GM18511 (cell line): ENCODE measurements around the gene COL20A1.
"Not testable (repeated sequence)": the region's sequence is repeated elsewhere in the genome, so short reads cannot be mapped to it uniquely, and the experiment has no call there.

Experiments used
- ATAC-seq: cut with Tn5 transposase; IDR thresholded peaks from one replicate; pipeline ENCODE4 v1.9.1; 2021; ENCODE audit warnings: mild to moderate bottlenecking, moderate library complexity; ENCODE audit not compliant: unreplicated experiment

COL20A1 gene

DNA sequence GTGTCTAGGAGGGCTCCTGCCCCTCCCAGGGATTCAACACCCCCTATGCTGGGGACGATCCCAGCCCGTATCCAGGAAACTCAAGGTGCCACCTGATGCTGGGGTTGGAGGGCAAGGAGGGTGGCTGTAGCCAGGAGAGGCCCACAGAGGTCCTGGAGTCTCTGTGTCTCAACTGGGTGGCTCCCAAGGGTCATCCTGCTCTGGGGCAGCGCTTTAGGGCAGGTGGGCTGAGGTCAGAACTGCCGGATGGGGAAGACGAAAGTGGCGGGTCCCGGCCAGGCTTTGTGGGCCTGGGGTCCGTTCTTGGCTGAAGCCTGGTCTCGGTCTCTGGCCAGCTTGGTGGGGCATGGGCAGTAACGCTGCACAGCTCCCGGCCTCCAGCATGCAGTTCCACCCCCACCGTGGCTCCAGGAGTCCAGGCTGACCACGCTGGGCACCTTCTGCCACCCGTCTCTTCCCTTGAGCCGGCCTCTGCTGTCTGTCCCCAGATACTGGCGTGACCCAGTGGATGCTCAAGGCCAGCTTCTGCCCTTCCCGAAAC is 2.8 kb upstream of the COL20A1 start:
- ATAC-seq: no peak

DNA sequence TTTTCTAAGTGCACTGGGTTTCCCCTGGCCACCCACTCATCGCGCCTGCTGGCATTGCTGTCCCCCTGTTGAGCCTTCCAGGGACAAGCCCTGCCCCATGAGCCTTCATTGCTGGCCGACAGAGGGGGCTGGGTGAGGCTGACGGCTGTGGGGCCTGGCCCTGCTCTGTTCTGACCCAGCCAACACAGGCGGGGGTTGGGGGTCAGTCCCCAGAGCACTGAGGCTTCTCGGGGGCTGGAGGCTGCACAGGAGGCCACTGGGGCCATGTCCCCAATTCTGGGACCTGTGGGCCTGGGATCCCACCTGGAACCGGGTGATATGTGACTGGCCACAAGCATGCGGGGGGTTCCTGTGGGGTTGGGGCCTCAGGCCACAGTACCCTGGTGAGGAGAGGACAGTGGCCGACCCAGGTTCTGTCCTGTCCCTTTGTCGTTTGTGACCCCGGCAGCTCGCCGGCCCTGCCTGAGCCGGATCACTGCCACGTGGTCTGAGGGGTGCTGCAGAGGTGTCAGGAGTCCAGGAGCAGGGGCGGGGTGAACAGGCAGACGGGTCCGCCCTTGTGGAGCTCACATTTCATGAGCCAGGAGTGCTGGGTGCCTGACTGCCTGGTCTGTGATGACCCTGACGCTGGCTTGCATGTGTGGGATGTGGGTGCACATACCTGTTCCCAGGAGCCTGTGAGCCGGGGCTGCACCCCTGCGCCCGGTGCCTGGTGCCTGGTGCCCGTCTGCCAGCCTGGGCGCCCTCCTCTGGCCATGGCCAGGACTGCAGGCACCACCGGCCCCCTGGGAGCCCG is 2.1 kb upstream of the COL20A1 start:
- no peak for ATAC-seq

DNA sequence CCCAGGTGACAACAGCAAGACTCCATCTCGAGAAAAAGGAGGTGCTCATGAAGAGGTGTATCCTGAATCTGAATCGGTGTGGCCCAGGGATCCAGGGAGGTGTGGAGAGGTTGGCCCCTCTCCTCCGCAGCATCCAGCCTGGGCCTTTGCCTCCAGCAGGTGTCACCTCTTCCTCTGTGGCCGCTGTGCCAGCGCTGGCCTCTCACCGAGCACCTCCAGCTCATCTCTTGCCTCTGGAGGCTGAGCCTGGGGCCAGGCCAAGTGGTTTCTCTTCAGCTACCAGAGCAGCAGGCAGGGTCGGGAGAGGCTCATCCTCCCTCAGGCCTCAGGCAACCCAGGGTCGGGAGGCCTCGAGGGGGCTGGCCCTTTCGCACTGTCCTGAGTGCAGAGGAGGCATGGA is 1.2 kb upstream of the COL20A1 start:
- ATAC-seq: no peak

DNA sequence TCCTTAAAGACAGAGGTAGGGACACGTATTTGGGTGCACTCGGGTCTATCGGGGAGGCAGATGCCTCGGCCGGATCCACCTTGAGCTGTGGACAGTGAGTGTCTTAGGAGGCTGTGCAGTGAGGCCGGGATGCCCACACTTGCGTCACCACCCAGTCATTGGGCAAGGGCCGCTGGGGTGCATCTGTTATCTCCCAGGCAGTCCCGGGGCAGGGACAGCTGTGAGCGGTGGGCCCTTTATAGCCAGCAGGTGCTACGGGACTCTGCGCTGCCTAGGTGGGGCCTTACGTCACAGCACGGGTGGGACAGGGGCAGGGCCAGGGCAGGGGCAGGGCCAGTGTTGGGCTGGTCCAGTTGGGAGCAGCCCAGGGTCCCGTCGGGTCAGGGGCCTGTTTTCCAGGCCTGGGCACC is 689 bp upstream of the COL20A1 start:
- ATAC-seq: no peak

DNA sequence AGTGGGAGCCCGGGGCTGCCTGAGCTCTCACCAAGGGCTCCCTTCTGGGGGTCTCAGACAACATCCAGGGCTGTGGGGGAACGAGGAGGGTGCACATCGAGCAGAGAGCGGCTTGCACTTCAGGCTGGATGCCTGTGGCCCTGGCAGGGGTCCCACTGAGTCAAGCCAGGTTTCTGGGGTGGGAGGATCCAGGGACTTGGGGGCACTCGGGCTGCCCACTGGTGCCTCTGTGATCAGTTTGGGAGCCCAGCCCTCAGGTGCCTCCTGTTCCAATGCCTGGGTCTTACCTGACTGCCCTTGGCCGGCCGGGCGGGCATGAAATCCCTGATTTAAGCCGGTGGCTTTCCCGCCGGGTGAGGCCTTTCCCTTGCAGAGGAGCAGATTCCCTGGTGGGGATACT is 470 bp downstream of the COL20A1 start:
- ATAC-seq: no peak

DNA sequence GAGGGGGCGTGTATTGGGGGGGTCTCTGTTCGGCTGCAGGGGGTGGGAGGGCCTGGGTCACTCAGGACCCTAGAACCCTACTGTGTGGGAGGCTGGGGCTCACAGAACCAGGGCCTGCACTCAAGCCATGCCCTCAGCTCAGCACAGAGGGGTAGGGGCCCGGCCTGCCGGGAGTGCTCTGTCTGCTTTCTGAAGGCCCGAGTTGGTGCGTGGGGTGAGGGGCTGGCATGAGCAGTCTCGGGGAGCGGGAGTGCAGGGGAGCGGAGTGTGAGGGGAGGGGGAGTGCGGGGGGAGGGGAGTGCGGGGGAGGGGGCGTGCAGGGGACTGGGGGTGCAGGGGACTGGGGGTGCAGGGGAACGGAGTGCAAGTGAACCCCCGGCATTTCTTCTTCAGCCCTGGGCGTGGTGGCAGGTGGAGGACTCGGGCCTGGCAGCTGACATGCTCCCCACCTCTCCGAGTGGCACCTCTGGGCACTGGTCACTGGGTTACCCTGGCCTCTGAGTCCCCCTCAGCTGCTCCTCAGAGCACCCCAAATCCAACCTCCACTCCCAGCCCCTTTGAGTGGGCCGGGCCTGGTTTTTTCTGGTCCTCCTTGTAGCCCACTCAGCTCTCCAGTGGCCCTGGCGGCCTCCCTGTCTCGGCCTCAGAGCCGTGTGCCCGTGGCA is 1.0 kb downstream of the COL20A1 start:
- no peak for ATAC-seq

DNA sequence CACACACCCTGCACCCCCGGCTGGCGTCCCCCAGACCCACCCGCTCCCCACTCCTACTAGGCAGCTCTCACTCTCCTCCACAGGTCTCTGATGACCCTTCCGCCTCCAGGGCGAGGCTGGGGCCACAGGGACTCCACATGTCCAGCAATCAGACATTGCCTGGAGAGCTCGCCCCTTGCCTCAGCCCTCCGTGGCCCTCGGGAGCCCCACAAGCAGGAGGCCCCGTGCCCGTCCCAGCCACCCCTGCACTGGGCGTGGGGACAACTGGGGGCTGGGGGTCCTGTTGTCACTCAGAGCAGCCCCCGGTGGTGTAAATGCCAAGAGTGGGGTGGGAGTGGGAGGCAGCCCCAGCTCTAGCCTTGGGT is 1.5 kb downstream of the COL20A1 start:
- no peak for ATAC-seq

DNA sequence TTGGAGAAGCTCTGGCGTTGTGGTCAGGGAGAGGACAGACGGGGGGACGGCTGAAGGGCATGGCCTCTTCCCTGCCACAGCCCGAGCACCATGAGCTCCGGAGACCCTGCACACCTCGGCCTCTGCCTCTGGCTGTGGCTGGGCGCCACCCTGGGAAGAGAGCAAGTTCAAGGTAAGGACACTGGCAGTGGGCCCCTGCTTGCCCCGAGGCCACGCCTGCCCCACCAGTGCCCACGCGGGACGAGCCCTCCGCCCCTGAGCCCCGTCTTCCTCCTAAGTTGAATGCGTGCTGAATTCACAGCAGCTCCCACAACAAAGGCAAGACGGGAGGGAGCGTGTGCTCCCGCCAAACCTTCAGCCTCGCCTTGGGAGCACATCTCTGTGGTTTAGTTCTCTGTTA is 2.0 kb downstream of the COL20A1 start:
- ATAC-seq: no peak

DNA sequence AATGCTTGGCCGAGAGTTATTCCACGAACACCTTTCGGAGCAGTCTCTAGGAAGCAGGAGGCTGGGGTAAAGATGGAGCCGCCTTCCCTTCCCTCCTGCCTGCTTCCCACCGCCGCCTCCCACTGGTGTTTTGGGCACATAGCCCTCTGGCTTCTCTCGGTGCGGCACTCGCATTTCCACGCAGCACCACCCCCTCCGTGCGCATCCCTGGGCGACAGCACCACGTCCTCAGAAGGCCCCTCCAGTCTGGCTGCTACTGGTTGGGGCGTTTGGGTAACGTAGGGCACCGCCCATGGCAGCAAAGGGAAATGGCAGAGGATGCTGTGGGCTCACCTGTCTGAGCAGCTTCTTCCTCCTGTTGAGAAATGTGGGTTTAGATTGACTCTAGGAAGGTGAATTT is 2.4 kb downstream of the COL20A1 start:
- no peak for ATAC-seq

DNA sequence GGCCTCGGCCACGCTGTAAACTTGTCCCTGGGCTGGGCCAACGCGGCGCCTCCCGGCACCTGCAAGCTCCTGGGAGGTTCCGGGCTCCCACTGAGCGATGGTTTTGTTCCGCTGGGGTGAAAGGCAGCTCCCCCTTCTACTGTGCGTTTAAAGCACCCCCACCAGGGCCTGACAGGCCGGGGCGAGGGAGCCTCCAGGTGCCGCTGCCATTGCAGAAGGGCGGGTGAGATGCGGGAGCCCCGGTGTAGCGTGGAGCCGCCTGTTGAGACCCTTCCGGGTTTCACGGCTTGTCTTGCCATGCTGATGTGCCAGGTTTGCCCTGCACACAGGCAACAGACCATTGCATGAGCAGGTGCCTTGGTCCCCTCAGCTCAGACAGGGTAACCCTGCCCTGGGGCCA is 2.9 kb downstream of the COL20A1 start:
- no peak for ATAC-seq

DNA sequence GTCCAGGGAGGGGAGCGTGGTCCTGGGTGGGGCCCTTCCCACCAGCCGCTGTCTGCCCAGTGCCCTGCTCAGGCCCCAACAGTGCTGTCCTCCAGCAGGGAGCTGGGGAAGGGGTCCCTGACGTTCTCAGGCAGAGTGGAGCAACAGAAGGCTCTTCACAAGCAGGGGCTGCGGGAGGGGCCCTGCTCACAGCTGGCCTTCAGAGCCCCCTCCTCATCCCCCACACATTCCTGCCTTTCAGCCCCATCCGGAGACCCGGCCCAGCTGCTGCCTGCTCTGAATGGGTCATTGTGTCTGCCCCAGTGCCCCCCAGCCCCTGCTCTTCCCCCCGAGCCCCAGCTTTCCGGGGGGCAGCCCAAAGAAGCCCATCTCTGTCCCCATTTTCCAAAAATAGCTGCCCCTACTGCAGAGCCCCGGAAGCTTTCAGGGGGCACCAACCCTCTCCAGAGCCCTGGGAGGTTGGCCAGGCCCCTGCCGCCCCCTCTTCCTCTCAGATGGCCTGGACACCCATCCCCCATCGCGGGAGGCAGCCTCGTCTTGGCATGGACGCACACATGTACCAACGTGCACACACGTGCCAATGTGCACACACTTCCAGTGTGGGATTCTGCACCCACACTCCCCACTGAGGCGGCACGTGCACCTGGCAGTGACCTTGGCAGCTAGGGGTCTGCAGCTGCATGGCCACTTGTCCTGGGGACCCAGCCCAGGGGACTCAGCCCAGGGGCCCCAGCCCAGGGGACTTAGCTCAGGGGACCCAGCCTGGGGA is 3.7 kb downstream of the COL20A1 start:
- no peak for ATAC-seq

DNA sequence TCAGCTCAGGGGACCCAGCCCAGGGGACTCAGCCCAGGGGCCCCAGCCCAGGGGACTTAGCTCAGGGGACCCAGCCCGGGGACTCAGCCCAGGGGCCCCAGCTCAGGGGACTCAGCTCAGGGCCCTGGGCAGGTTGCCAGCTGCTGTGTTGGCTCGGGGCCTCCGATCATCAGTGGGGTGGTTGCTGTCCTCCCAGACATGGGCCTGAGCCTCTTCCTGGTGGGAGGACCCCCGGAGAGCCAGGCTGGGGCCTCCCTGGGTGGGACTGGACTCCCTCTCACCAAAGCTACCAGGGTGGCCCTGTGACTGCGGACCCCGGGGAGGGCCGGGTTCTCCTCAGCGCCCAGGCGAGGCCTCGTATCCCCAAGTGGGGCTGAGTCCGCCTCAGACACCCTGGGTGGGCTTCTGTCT is 4.4 kb downstream of the COL20A1 start:
- no peak for ATAC-seq

DNA sequence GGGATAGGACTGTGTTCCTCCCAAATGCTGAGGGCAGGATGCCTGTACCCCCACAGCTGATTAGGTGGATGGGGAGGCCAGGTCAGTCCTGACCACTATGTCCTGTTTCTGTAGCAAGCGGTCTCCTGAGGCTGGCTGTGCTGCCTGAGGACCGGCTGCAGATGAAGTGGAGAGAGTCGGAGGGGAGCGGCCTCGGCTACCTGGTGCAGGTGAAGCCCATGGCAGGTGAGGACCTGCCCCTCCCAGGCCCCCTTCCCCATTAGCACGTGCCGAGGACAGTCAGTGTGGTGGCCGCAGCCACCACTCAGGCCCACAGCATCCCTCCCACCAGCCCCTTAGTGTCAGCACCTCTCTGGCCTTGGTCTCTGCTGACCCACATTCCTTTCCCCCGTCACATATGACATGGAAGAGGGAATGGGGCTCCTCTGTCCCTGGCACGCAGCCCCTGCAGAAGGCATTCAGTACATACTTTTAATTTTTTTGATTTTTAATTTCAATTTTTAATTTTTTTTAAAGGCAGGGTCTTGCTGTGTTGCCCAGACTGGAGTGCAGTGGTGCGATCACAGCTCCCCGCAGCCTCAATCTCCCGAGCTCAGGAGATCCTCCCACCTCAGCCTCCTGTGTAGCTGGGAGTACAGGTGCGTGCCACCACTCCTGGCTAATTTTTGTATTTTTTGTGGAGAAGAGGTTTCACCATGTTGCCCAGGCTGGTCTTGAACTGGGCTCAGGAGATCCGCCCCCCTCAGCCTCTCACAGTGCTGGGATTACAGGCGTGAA is 5.0 kb downstream of the COL20A1 start:
- no peak for ATAC-seq

DNA sequence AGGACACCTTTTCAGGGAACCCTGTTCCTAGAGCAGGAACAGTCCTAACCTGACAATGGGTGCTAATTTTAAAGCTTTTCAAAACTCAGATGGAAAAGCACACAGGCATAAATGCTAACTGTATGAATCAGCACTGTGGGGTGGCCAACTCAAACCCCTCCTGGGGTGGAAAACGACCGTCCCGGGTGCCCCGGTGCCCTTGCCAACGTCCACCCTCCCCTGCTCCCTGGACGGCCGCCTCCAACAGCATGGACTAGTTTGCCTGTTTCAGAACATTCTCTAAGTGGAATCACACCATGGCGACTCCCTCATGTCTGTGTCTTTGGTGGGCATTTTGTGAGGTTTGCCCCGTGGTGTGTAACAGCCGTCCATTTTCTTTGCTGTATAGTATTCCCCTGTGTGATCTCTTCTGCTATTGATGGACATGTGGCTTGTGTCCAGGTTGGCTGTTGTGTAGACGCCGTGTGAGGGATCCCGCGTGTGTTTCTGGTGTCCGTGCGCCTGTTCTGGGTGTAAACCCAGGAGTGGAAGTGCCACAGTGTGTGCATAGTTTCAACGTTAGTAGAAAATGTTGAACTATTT is 5.8 kb downstream of the COL20A1 start:
- no peak for ATAC-seq

DNA sequence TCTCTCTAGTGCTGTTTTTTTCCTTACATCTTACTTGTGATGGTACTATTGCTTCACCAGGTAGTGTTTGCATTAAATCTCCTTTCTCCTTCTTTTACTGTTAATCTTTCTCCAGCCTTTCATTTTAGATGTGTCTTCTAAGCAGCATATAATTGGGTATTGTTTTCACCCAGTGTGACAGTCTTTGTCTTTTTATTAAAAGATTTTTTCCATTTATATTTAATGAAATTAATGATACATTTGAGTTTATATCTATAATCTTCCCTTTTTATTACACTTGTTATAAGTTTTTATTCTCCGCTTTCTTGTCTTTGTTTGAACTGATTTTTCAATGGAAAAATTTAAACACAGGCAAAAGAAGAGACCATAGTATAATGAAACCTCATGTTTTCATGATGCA is 8.7 kb downstream of the COL20A1 start:
- no peak for ATAC-seq

DNA sequence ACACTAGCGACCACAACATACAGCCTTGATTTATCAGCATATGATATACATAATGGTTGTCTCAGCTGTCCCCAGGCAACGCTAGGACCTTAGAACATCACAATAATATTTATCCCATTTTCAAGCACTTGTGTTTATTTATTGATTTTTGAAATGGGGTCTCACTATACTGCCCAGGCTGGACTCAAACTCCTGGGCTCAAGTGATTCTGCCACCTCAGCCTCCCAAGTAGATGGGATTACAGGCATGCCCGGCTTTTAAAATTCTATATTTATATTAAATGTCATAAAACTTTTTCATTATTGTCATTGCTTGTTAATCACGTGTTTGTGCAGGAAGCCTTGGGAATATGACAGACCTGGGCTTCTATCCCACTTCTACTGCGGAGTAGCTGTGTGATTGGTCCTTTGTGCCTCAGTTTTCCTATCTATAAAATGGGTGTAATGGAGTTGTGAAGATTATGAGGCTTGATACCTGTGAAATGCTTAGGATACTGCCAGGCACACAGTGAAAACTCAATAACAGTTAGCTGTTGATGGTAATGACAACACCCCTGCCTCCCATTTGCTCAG is 10.2 kb downstream of the COL20A1 start:
- ATAC-seq: no peak

DNA sequence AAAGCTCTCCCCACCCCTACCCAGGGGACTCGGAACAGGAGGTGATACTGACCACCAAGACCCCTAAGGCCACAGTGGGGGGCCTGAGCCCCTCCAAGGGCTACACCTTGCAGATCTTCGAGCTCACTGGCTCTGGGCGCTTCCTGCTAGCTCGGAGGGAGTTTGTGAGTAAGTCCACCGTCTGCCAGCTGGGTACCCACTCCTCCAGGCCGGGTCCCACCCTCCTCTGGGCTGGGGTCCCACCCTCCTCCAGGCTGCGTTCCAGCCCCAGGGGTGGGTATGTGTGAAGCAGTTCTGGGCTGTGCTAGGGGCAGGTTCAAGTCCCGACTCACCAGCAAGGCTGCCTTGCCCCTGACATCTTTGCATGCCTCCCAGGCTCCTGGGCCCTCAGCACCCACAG is 12.4 kb downstream of the COL20A1 start:
- no peak for ATAC-seq

DNA sequence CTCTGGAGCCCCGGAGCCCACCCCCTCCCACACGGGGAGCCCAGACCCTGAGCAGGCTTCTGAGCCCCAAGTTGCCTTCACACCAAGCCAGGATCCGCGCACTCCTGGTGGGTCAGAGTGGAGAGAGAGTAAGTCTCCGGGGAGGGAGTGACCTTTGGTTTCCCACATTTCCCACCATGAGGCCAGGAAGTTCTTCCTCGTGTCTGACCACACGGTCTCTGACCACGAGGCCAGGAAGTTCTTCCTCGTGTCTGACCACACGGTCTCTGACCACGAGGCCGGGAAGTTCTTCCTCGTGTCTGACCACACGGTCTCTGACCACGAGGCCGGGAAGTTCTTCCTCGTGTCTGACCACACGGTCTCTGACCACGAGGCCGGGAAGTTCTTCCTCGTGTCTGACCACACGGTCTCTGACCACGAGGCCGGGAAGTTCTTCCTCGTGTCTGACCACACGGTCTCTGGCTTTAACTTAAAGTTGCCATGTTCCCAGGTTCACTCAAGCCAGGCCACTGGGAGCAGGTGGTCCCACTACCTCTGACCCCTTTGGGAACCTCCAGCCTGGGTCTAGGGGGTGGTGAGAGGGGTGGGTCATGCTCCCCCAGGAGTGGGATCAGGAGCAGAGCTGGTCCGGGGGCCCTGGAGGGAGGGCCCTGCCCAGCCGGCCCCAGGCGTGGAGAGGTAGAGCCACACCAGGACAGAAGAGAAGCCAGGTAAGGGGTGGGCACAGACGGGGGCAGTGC is 13.1 kb downstream of the COL20A1 start:
- ATAC-seq: not testable (repeated sequence)

DNA sequence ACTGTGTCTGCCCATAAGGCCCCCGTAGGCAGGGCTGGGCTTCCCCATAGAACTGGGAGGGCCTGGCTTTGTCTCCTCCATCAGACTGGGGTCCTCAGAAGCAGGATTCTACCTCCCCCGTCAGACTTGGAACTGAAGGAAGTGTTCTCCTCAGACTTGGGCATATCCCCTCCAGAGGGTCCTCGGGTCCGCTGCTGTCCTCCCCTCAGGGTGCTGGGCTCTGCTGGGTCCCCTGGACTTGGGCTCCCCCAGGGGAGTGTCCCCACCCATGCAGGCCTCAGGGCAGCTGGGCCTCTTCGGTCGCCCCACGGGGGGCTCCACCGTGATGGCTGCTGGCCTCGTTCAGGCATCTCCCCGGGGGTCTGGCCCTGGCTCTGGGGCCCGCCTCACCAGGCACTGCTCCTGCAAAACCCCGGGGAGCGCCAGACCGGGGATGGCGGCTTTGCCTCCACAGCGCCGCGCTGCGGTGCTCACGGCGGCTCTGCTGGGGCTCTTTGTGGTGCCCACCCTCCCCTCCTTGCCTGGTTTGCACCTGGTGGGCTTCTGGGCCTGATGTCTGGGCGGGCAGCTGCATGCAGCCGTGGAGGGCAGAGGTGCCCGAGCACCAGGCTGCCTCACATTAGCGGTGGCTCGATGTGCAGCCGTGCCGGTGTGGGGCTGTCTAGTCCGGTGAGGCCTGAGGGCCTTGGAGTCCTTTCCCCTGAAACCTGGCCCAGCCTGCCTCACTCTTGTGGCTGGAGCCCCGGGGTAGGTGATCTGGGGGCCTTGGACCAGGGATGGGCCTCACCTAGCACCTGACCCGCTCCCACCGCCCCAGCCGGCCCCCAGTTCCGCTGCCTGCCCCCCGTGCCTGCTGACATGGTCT is 13.9 kb downstream of the COL20A1 start:
- ATAC-seq: no peak
